ENCODE results near the gene TLE1. TPM values are rescaled to one million over a fixed set of nuclear protein-coding genes. Genes with fewer than 3 reads are reported as not detected.

Gene TLE1
- total RNA-seq, 1 donor: 39.3 TPM

DNA sequence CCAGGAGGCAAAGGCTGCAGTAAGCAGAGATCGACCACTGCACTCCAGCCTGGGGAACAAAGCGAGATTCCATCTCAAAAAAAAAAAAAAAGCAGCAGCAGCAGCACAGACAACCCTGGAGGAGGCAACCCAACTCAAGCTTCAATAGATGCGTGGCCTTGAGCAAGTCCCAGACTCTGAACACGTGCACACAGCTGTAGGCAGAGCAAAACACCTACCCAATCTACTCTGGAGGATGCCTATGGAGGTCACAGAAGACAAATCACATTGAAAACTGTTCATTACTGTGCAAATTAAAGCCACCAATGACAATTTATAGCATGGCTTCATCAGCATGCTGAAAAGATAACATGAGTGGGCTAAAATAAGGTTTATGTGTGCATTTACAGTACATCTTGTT lies 7.2 kb downstream of the TLE1 start:
- no peak overlapping the region for H3K4me3 ChIP-seq (ENCODE audit: low read depth, low read length)
- TF ChIP-seq, protein P1, sequence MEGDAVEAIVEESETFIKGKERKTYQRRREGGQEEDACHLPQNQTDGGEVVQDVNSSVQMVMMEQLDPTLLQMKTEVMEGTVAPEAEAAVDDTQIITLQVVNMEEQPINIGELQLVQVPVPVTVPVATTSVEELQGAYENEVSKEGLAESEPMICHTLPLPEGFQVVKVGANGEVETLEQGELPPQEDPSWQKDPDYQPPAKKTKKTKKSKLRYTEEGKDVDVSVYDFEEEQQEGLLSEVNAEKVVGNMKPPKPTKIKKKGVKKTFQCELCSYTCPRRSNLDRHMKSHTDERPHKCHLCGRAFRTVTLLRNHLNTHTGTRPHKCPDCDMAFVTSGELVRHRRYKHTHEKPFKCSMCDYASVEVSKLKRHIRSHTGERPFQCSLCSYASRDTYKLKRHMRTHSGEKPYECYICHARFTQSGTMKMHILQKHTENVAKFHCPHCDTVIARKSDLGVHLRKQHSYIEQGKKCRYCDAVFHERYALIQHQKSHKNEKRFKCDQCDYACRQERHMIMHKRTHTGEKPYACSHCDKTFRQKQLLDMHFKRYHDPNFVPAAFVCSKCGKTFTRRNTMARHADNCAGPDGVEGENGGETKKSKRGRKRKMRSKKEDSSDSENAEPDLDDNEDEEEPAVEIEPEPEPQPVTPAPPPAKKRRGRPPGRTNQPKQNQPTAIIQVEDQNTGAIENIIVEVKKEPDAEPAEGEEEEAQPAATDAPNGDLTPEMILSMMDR (IDR thresholded peaks at IDR 0.05; ENCODE audit: insufficient read depth, low read depth, low read length): no peak
- DNase-seq (ENCODE audit: low read depth): no peak

DNA sequence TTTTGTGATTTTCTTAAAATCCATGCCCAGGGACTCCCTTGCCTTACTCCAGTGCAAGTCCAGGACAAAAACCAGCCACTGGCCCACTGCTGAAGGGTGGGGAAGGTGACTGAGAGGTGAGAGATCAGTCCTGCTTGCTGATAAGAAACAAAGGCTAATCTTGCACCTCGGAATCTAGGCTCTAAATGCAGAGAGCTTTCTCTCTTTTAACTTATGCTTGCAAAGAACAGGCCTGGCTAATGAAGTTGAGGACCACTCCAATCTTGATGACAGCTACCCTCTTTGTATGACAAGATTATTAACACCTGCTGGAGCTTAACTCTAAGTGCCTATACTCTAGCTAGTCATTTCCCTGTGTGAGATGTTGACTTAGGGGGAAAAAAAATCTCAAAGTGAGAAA lies 8.8 kb downstream of the TLE1 start:
- no peak for DNase-seq (ENCODE audit: low read depth)
- H3K4me3 ChIP-seq (ENCODE audit: low read depth, low read length): no peak overlapping the region
- TF ChIP-seq, protein P1 (IDR thresholded peaks at IDR 0.05; ENCODE audit: insufficient read depth, low read depth, low read length): no peak

DNA sequence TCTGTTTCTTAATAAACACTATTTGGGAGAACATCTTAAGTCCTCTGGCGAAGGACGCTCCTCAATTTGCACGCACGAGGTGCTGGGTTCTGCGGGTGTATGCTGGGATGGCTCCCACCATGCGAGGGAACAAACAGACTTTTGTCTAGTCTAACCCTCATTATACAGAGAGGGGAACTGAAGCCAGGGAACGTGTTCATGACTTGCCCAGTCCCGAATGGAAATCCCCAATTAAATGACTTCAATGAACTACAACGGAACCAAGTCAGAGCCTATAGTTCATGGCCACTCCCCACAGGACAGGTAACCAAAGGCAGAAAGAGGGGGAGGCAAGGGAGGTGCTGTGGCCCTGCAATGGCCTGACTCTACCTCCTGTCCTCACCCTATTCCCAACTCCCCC lies 9.3 kb downstream of the TLE1 start:
- DNase-seq (ENCODE audit: low read depth): no peak
- H3K4me3 ChIP-seq (ENCODE audit: low read depth, low read length): no peak overlapping the region
- TF ChIP-seq, protein P1 (IDR thresholded peaks at IDR 0.05; ENCODE audit: insufficient read depth, low read depth, low read length): no peak

DNA sequence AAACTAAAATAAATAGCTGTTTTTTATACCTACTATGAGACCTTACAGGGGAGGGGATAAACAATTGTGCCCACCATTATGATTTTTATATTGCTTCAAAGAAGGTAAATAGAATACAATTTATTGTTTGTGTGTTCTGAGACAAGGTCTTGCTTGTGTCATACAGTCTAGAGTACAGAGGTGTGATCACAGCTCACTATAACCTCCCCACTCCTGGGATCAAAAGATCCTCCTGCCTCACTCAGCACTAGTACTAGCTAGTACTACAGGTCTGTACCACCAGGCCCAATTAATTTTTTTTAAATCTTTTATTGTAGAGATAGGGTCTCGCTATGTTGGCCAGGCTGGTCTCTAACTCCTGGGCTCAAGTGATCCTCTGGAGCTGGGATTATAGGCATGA lies 11.3 kb downstream of the TLE1 start:
- TF ChIP-seq, protein P1 (IDR thresholded peaks at IDR 0.05; ENCODE audit: insufficient read depth, low read depth, low read length): no peak
- no peak for DNase-seq (ENCODE audit: low read depth)
- H3K4me3 ChIP-seq (ENCODE audit: low read depth, low read length): no peak overlapping the region

DNA sequence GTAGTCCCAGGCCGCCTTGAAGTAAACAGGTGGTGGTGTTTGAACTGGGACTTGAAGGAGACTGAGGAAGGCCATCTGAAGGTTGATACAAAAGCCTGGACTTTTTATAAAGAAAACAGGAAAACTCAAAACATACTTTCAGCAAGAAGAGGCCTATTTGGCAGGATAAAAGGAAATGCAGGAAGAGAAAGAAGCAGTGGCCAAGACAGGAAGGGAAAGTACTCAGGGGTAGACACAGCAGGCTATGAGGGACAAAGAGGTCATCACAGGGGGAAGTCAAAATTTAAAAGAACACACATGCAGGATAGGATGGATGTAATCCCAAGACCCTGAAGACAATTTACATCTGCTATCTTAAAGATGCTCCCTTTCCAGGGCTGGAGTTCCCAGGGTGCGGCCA lies 13.0 kb downstream of the TLE1 start:
- H3K4me3 ChIP-seq (ENCODE audit: low read depth, low read length): no peak overlapping the region
- no peak for DNase-seq (ENCODE audit: low read depth)
- TF ChIP-seq, protein P1 (IDR thresholded peaks at IDR 0.05; ENCODE audit: insufficient read depth, low read depth, low read length): no peak

DNA sequence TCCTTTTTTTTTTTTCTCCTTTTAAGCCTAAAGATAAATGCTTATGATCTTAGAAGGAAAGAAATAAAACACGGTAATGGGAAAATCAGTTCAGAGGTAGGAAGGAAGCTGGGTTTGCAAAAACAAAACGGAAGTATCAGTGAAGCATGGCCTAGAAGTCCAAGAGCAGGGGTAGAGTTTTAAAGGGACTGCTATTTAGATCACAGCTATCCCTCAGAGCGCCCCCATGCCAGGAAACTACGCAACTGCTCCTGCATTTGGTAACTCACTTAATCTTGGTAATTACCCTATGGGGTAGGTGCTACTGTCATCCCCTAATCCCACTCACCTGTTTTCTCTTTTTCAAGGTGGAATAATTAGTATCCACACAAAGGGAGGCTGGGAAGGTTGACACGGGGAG lies 16.0 kb downstream of the TLE1 start:
- no peak overlapping the region for H3K4me3 ChIP-seq (ENCODE audit: low read depth, low read length)
- TF ChIP-seq, protein P1 (IDR thresholded peaks at IDR 0.05; ENCODE audit: insufficient read depth, low read depth, low read length): no peak
- no peak for DNase-seq (ENCODE audit: low read depth)

DNA sequence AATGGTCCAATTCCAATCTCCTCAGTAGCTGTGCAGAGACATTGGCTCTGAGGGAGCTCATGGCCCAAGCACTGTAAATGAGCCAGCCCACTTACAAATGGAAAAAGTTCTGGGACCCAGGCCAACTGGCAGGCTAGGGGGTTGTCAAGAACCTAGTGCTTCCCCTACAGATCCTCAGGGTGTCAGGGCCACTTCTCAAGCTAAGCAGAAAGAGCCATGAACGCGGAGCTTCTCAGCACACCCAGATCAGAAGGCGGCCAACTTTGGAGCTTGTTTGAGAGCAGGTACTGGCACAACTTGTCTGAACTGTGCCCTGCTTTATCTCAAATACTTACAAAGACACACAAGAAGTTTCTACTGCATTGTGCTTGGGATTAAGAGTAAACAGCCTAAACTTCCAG lies 17.5 kb downstream of the TLE1 start:
- no peak overlapping the region for H3K4me3 ChIP-seq (ENCODE audit: low read depth, low read length)
- TF ChIP-seq, protein P1 (IDR thresholded peaks at IDR 0.05; ENCODE audit: insufficient read depth, low read depth, low read length): no peak
- no peak for DNase-seq (ENCODE audit: low read depth)

Measured in fibroblast of villous mesenchyme (primary cell).